ENCODE data around the gene MRPL34. TPM values are rescaled to one million over a fixed set of nuclear protein-coding genes. Genes with fewer than 3 reads are reported as not detected.

The MRPL34 gene
- total and polyA plus RNA-seq, 9 of the 15 experiments (the other 6 are each of a cell fraction or from before 2014, with no cell fraction given): 11.5 to 256 (median 72.5) TPM

DNA sequence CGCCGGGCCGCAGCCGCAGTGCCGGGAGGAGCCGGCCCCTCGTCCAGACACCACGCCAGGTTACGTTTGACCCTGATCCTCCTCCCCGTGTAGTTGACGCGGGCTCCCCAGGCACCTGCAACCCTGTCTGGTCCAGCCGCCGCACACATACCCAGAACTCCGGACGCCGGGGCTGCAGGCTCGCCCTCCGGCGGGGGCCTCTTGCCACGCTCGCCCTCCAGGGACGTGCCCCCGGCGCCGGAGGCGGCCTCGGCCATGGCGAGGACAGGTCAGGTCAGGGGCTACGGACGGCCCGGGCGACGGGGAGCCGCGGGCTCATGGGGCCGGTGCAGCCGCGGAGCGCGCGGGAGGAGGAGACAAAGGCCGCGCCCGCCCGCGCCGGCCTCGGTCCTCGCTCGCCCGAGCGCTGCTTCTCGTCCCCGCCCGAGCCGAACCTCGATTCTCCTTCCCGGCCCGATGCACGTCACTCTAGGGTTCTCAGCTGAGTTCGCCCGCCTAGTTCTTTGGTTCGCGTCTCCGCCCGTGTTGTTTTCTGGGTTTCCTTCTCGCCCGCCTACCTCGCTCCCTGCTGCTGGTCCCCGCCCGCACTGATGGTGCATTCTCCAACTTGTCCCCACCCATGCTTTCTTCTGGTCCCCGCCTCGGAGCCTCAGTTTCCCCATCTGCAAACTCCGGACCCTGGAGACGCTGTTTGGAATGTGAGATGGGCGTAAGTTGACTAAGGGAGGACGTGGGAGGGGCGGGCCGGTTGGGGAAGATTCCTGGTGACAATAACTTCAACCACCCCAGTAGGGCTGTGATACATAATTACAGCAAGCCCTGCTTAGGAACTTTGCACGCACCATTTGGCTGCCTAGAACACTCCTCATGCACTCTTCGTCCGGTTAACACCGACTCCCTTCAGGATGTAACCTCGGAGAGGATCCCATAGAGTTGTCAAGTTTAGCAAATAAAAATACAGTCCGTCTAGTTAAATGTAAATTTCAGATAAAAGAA is 29.0 kb downstream of the MRPL34 start, which contains the start of gene ANO8 (continued):
- 0 out of 2 replicates have a peak, but pooled peaks have one; percentile 34 for TF ChIP-seq LEF1 (IDR thresholded peaks at IDR 0.05)
- TF ChIP-seq RBM39 (optimal IDR thresholded peaks at IDR 0.05; ENCODE audit: low read depth, low read length): peak; percentile 54
- no peak for TF ChIP-seq ZNF586 (CRISPR knock-in tag; conservative IDR thresholded peaks at IDR 0.05)
- TF ChIP-seq, protein P1, sequence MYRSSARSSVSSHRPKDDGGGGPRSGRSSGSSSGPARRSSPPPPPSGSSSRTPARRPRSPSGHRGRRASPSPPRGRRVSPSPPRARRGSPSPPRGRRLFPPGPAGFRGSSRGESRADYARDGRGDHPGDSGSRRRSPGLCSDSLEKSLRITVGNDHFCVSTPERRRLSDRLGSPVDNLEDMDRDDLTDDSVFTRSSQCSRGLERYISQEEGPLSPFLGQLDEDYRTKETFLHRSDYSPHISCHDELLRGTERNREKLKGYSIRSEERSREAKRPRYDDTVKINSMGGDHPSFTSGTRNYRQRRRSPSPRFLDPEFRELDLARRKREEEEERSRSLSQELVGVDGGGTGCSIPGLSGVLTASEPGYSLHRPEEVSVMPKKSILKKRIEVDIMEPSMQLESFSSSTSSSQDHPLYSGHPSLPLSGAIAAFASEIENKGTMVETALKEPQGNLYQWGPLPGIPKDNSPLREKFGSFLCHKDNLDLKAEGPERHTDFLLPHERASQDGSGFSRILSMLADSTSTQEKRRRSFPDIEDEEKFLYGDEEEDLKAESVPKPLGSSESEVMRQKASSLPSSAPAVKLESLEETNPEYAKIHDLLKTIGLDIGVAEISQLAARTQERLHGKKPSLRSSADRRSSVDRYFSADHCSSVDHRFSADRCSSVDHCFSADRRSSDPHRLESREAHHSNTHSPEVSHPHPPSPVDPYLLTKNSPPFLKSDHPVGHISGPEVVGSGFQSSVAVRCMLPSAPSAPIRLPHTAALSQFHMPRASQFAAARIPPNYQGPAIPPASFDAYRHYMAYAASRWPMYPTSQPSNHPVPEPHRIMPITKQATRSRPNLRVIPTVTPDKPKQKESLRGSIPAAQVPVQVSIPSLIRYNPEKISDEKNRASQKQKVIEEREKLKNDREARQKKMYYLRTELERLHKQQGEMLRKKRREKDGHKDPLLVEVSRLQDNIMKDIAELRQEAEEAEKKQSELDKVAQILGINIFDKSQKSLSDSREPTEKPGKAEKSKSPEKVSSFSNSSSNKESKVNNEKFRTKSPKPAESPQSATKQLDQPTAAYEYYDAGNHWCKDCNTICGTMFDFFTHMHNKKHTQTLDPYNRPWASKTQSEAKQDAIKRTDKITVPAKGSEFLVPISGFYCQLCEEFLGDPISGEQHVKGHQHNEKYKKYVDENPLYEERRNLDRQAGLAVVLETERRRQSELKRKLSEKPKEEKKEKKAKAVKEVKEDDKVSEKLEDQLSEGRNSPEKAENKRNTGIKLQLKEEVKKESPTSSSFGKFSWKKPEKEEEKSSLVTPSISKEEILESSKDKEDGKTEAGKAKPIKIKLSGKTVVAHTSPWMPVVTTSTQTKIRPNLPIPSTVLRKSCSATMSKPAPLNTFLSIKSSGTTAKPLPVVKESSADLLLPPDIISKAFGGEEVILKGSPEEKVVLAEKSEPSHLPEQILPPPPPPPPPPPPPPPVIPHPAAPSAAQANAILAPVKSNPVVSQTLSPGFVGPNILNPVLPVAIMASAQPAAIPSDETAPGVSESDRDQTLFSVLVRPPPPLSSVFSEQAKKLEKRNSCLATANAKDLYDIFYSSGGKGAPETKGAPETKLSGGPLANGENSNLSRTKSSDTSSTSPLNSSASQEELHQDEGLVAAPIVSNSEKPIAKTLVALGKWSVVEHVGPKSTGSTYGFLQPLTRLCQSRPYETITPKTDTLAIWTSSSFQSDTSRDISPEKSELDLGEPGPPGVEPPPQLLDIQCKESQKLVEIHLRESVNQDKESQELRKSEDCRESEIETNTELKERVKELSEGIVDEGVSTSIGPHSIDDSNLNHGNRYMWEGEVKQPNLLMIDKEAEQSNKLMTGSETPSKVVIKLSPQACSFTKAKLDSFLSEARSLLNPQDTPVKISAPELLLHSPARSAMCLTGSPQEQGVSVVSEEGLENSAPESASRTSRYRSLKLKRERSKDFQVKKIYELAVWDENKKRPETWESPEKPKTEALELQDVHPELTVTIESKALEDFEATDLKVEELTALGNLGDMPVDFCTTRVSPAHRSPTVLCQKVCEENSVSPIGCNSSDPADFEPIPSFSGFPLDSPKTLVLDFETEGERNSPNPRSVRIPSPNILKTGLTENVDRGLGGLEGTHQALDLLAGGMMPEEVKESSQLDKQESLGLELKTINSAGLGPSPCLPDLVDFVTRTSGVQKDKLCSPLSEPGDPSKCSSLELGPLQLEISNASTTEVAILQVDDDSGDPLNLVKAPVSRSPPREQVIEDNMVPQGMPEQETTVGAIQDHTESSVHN (IDR thresholded peaks at IDR 0.05; ENCODE audit: borderline replicate concordance in 1 of 2, low read depth in 1 of 2): peak in 1 of 2 experiments; percentile 47; a peak in 1 of 4 replicates
- TF ChIP-seq ZNF311 (CRISPR knock-in tag; IDR thresholded peaks at IDR 0.05): no peak
- TF ChIP-seq SRF (CRISPR knock-in tag; IDR thresholded peaks at IDR 0.05): peak in 1 of 2 experiments; percentile 57; a peak in 1 of 4 replicates
- TF ChIP-seq, protein P2, sequence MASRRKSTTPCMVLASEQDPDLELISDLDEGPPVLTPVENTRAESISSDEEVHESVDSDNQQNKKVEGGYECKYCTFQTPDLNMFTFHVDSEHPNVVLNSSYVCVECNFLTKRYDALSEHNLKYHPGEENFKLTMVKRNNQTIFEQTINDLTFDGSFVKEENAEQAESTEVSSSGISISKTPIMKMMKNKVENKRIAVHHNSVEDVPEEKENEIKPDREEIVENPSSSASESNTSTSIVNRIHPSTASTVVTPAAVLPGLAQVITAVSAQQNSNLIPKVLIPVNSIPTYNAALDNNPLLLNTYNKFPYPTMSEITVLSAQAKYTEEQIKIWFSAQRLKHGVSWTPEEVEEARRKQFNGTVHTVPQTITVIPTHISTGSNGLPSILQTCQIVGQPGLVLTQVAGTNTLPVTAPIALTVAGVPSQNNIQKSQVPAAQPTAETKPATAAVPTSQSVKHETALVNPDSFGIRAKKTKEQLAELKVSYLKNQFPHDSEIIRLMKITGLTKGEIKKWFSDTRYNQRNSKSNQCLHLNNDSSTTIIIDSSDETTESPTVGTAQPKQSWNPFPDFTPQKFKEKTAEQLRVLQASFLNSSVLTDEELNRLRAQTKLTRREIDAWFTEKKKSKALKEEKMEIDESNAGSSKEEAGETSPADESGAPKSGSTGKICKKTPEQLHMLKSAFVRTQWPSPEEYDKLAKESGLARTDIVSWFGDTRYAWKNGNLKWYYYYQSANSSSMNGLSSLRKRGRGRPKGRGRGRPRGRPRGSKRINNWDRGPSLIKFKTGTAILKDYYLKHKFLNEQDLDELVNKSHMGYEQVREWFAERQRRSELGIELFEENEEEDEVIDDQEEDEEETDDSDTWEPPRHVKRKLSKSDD (conservative IDR thresholded peaks at IDR 0.05; ENCODE audit: low read length): peak; percentile 58; the same call in 1 of the 2 replicates
- no peak for TF ChIP-seq ZNF140 (CRISPR knock-in tag; IDR thresholded peaks at IDR 0.05)
- peak; percentile 70 for TF ChIP-seq GABPB1 (CRISPR knock-in tag; IDR thresholded peaks at IDR 0.05)
- no peak for TF ChIP-seq PCBP2 (IDR thresholded peaks at IDR 0.05; ENCODE audit: low read depth, low read length, poor library complexity, severe bottlenecking)

All from K562 (cell line).